ENCODE measurements around the gene RGS16. TPM values are rescaled to one million over a fixed set of nuclear protein-coding genes. Genes with fewer than 3 reads are reported as not detected.

The RGS16 gene
- total and polyA plus RNA-seq, 2 of the 13 experiments (the other 11 are each of a cell fraction or from before 2014, with no cell fraction given), result not detected

- TF ChIP-seq, protein P1, sequence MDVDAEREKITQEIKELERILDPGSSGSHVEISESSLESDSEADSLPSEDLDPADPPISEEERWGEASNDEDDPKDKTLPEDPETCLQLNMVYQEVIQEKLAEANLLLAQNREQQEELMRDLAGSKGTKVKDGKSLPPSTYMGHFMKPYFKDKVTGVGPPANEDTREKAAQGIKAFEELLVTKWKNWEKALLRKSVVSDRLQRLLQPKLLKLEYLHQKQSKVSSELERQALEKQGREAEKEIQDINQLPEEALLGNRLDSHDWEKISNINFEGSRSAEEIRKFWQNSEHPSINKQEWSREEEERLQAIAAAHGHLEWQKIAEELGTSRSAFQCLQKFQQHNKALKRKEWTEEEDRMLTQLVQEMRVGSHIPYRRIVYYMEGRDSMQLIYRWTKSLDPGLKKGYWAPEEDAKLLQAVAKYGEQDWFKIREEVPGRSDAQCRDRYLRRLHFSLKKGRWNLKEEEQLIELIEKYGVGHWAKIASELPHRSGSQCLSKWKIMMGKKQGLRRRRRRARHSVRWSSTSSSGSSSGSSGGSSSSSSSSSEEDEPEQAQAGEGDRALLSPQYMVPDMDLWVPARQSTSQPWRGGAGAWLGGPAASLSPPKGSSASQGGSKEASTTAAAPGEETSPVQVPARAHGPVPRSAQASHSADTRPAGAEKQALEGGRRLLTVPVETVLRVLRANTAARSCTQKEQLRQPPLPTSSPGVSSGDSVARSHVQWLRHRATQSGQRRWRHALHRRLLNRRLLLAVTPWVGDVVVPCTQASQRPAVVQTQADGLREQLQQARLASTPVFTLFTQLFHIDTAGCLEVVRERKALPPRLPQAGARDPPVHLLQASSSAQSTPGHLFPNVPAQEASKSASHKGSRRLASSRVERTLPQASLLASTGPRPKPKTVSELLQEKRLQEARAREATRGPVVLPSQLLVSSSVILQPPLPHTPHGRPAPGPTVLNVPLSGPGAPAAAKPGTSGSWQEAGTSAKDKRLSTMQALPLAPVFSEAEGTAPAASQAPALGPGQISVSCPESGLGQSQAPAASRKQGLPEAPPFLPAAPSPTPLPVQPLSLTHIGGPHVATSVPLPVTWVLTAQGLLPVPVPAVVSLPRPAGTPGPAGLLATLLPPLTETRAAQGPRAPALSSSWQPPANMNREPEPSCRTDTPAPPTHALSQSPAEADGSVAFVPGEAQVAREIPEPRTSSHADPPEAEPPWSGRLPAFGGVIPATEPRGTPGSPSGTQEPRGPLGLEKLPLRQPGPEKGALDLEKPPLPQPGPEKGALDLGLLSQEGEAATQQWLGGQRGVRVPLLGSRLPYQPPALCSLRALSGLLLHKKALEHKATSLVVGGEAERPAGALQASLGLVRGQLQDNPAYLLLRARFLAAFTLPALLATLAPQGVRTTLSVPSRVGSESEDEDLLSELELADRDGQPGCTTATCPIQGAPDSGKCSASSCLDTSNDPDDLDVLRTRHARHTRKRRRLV (CRISPR knock-in tag; IDR thresholded peaks at IDR 0.05), result no peak
- TF ChIP-seq YY1 (IDR thresholded peaks at IDR 0.05; ENCODE audit: insufficient read depth, insufficient replicate concordance, low read depth, low read length), result no peak
- TF ChIP-seq SYNCRIP (IDR thresholded peaks at IDR 0.05; ENCODE audit: insufficient read depth, low read depth, low read length), result no peak
- TF ChIP-seq GZF1 (CRISPR knock-in tag; IDR thresholded peaks at IDR 0.05), result no peak
- no peak for TF ChIP-seq HDAC1 (CRISPR knock-in tag; IDR thresholded peaks at IDR 0.05)
- no peak for TF ChIP-seq THYN1 (CRISPR knock-in tag; IDR thresholded peaks at IDR 0.05; ENCODE audit: borderline replicate concordance, low read depth)
- TF ChIP-seq TBX2 (CRISPR knock-in tag; IDR thresholded peaks at IDR 0.05; ENCODE audit: borderline replicate concordance), result no peak
- TF ChIP-seq, protein P2, sequence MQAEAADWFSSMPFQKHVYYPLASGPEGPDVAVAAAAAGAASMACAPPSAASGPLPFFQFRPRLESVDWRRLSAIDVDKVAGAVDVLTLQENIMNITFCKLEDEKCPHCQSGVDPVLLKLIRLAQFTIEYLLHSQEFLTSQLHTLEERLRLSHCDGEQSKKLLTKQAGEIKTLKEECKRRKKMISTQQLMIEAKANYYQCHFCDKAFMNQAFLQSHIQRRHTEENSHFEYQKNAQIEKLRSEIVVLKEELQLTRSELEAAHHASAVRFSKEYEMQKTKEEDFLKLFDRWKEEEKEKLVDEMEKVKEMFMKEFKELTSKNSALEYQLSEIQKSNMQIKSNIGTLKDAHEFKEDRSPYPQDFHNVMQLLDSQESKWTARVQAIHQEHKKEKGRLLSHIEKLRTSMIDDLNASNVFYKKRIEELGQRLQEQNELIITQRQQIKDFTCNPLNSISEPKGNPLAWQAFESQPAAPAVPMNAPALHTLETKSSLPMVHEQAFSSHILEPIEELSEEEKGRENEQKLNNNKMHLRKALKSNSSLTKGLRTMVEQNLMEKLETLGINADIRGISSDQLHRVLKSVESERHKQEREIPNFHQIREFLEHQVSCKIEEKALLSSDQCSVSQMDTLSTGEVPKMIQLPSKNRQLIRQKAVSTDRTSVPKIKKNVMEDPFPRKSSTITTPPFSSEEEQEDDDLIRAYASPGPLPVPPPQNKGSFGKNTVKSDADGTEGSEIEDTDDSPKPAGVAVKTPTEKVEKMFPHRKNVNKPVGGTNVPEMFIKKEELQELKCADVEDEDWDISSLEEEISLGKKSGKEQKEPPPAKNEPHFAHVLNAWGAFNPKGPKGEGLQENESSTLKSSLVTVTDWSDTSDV (CRISPR knock-in tag; IDR thresholded peaks at IDR 0.05), result no peak
- TF ChIP-seq KDM5B (CRISPR knock-in tag; IDR thresholded peaks at IDR 0.05; ENCODE audit: borderline replicate concordance), result no peak
Observed at GRCh38 chr1:182653986-182654385, 49.8 kb upstream of the RGS16 start (continued).
